ENCODE measurements around the gene SIK2.

DNA sequence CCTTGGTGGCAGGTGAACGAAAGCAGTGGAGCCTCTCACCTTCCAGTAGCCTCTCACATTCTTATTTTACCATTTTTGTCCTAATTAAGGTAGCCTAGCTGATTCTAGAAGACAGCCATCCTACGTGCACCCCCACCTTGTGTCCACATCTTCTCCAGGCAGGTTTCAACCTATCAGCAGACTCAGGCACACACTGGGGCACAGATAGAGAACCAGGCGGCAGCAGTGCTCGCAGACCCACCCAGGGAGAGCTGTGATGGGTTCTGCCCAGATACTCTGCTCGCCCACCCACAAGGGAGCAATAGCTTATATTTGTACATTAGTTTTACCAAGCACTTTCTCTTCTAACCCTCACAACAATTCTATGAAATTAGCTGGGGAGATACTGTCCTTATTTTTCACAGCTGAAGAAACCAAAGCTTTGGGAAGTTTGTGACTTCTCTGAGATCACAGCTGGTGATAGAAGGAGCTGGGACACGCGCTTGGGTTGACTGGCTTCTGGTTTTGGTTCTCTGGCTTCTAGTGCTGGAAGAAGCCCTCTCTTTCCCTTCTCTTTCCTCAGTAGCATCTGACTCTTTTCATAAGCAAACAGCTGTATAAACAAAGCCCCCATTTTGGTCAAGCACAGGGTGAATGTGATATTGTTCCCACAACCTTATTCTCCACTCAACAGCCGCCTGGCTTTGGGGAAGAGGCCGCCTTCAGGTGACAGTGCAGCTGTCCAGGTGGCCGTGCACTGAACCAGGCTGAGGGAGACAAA, 127.0 kb downstream of the SIK2 start:
- TF ChIP-seq, protein P1, sequence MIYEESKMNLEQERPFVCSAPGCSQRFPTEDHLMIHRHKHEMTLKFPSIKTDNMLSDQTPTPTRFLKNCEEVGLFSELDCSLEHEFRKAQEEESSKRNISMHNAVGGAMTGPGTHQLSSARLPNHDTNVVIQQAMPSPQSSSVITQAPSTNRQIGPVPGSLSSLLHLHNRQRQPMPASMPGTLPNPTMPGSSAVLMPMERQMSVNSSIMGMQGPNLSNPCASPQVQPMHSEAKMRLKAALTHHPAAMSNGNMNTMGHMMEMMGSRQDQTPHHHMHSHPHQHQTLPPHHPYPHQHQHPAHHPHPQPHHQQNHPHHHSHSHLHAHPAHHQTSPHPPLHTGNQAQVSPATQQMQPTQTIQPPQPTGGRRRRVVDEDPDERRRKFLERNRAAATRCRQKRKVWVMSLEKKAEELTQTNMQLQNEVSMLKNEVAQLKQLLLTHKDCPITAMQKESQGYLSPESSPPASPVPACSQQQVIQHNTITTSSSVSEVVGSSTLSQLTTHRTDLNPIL (CRISPR knock-in tag; IDR thresholded peaks at IDR 0.05; ENCODE audit: low read depth) = no peak
- TF ChIP-seq TSHZ2 (CRISPR knock-in tag; IDR thresholded peaks at IDR 0.05) (no peak), OSR1 (CRISPR knock-in tag; IDR thresholded peaks at IDR 0.05) (no peak), ZNF70 (CRISPR knock-in tag; IDR thresholded peaks at IDR 0.05) (no peak), ZC3H10 (CRISPR knock-in tag; IDR thresholded peaks at IDR 0.05) (no peak), ESRRG (CRISPR knock-in tag; IDR thresholded peaks at IDR 0.05) (no peak)
- TF ChIP-seq, protein P2, sequence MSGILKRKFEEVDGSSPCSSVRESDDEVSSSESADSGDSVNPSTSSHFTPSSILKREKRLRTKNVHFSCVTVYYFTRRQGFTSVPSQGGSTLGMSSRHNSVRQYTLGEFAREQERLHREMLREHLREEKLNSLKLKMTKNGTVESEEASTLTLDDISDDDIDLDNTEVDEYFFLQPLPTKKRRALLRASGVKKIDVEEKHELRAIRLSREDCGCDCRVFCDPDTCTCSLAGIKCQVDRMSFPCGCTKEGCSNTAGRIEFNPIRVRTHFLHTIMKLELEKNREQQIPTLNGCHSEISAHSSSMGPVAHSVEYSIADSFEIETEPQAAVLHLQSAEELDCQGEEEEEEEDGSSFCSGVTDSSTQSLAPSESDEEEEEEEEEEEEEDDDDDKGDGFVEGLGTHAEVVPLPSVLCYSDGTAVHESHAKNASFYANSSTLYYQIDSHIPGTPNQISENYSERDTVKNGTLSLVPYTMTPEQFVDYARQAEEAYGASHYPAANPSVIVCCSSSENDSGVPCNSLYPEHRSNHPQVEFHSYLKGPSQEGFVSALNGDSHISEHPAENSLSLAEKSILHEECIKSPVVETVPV (CRISPR knock-in tag; IDR thresholded peaks at IDR 0.05) = no peak
- TF ChIP-seq, protein P3, sequence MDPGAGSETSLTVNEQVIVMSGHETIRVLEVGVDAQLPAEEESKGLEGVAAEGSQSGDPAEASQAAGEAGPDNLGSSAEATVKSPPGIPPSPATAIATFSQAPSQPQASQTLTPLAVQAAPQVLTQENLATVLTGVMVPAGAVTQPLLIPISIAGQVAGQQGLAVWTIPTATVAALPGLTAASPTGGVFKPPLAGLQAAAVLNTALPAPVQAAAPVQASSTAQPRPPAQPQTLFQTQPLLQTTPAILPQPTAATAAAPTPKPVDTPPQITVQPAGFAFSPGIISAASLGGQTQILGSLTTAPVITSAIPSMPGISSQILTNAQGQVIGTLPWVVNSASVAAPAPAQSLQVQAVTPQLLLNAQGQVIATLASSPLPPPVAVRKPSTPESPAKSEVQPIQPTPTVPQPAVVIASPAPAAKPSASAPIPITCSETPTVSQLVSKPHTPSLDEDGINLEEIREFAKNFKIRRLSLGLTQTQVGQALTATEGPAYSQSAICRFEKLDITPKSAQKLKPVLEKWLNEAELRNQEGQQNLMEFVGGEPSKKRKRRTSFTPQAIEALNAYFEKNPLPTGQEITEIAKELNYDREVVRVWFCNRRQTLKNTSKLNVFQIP (CRISPR knock-in tag; IDR thresholded peaks at IDR 0.05; ENCODE audit: borderline replicate concordance, low read depth) = no peak
